ENCODE results near the gene NPLOC4. TPM values are rescaled to one million over a fixed set of nuclear protein-coding genes. Genes with fewer than 3 reads are reported as not detected.

Gene NPLOC4
- total and polyA plus RNA-seq, 2 of the 13 experiments (the other 11 are each of a cell fraction or from before 2014, with no cell fraction given), result 57.0 to 97.0 TPM

DNA sequence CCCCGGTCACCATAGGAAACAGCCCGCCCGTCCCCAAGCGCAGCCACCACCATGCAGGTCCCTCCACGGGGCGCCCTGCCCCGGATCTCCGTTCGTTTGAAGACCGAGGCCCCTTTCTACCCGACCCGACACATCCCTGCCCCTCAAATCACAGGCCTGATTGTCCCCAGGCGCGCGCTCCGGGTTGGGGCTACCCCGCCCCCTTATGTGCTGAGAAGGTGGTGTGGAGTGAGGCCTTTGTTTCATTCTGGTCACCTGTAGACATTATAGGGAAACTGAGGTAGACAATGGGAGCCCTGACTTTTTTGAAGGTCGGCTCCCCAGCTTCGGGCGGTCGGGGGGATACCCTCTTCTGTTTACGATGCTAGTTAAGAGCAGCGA, 123.5 kb downstream of the NPLOC4 start (continued):
- TF ChIP-seq, protein P1, sequence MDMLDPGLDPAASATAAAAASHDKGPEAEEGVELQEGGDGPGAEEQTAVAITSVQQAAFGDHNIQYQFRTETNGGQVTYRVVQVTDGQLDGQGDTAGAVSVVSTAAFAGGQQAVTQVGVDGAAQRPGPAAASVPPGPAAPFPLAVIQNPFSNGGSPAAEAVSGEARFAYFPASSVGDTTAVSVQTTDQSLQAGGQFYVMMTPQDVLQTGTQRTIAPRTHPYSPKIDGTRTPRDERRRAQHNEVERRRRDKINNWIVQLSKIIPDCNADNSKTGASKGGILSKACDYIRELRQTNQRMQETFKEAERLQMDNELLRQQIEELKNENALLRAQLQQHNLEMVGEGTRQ (IDR thresholded peaks at IDR 0.05; ENCODE audit: low read depth, low read length), result no peak
- TF ChIP-seq, protein P1 (CRISPR knock-in tag; IDR thresholded peaks at IDR 0.05; ENCODE audit: borderline replicate concordance), result peak; percentile 71; the same call in 1 of the 2 replicates
- TF ChIP-seq HDAC1 (CRISPR knock-in tag; IDR thresholded peaks at IDR 0.05) (no peak), TSC22D2 (CRISPR knock-in tag; IDR thresholded peaks at IDR 0.05; ENCODE audit: borderline replicate concordance) (peak; percentile 16; the same call in 1 of the 2 replicates), ZNF501 (CRISPR knock-in tag; IDR thresholded peaks at IDR 0.05) (peak; percentile 94), RARG (CRISPR knock-in tag; IDR thresholded peaks at IDR 0.05; ENCODE audit: low read depth) (0 out of 2 replicates have a peak, but pooled peaks have one; percentile 32), ZNF225 (CRISPR knock-in tag; IDR thresholded peaks at IDR 0.05) (0 out of 2 replicates have a peak, but pooled peaks have one; percentile 13), NR1H2 (CRISPR knock-in tag; IDR thresholded peaks at IDR 0.05; ENCODE audit: borderline replicate concordance, low read depth) (no peak), NRL (CRISPR knock-in tag; IDR thresholded peaks at IDR 0.05; ENCODE audit: borderline replicate concordance) (peak; percentile 65; the same call in 1 of the 2 replicates), ZNF788 (CRISPR knock-in tag; IDR thresholded peaks at IDR 0.05; ENCODE audit: borderline replicate concordance) (peak; percentile 62; the same call in 1 of the 2 replicates), HOXA9 (CRISPR knock-in tag; IDR thresholded peaks at IDR 0.05; ENCODE audit: borderline replicate concordance) (0 out of 2 replicates have a peak, but pooled peaks have one; percentile 39), ZSCAN31 (CRISPR knock-in tag; IDR thresholded peaks at IDR 0.05; ENCODE audit: low read depth) (peak; percentile 82), NR2F2 (IDR thresholded peaks at IDR 0.05; ENCODE audit: borderline replicate concordance, low read depth) (0 out of 2 replicates have a peak, but pooled peaks have one; percentile 2), NONO (IDR thresholded peaks at IDR 0.05) (no peak), NONO (CRISPR knock-in tag; conservative IDR thresholded peaks at IDR 0.05) (peak; percentile 65; the same call in 1 of the 2 replicates), JUN (CRISPR knock-in tag; IDR thresholded peaks at IDR 0.05) (no peak), ZNF350 (CRISPR knock-in tag; IDR thresholded peaks at IDR 0.05; ENCODE audit: borderline replicate concordance, low read depth) (0 out of 2 replicates have a peak, but pooled peaks have one; percentile 83)
- TF ChIP-seq, protein P2, sequence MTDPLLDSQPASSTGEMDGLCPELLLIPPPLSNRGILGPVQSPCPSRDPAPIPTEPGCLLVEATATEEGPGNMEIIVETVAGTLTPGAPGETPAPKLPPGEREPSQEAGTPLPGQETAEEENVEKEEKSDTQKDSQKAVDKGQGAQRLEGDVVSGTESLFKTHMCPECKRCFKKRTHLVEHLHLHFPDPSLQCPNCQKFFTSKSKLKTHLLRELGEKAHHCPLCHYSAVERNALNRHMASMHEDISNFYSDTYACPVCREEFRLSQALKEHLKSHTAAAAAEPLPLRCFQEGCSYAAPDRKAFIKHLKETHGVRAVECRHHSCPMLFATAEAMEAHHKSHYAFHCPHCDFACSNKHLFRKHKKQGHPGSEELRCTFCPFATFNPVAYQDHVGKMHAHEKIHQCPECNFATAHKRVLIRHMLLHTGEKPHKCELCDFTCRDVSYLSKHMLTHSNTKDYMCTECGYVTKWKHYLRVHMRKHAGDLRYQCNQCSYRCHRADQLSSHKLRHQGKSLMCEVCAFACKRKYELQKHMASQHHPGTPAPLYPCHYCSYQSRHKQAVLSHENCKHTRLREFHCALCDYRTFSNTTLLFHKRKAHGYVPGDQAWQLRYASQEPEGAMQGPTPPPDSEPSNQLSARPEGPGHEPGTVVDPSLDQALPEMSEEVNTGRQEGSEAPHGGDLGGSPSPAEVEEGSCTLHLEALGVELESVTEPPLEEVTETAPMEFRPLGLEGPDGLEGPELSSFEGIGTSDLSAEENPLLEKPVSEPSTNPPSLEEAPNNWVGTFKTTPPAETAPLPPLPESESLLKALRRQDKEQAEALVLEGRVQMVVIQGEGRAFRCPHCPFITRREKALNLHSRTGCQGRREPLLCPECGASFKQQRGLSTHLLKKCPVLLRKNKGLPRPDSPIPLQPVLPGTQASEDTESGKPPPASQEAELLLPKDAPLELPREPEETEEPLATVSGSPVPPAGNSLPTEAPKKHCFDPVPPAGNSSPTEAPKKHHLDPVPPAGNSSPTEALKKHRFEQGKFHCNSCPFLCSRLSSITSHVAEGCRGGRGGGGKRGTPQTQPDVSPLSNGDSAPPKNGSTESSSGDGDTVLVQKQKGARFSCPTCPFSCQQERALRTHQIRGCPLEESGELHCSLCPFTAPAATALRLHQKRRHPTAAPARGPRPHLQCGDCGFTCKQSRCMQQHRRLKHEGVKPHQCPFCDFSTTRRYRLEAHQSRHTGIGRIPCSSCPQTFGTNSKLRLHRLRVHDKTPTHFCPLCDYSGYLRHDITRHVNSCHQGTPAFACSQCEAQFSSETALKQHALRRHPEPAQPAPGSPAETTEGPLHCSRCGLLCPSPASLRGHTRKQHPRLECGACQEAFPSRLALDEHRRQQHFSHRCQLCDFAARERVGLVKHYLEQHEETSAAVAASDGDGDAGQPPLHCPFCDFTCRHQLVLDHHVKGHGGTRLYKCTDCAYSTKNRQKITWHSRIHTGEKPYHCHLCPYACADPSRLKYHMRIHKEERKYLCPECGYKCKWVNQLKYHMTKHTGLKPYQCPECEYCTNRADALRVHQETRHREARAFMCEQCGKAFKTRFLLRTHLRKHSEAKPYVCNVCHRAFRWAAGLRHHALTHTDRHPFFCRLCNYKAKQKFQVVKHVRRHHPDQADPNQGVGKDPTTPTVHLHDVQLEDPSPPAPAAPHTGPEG (CRISPR knock-in tag; IDR thresholded peaks at IDR 0.05), result 0 out of 2 replicates have a peak, but pooled peaks have one; percentile 10
- TF ChIP-seq, protein P3, sequence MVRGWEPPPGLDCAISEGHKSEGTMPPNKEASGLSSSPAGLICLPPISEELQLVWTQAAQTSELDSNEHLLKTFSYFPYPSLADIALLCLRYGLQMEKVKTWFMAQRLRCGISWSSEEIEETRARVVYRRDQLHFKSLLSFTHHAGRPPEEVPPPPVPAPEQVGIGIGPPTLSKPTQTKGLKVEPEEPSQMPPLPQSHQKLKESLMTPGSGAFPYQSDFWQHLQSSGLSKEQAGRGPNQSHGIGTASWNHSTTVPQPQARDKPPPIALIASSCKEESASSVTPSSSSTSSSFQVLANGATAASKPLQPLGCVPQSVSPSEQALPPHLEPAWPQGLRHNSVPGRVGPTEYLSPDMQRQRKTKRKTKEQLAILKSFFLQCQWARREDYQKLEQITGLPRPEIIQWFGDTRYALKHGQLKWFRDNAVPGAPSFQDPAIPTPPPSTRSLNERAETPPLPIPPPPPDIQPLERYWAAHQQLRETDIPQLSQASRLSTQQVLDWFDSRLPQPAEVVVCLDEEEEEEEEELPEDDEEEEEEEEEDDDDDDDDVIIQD (CRISPR knock-in tag; IDR thresholded peaks at IDR 0.05; ENCODE audit: low read depth), result 0 out of 2 replicates have a peak, but pooled peaks have one; percentile 3

Data from HepG2 (cell line).